GM23338 (cell line): ENCODE data around the gene RHBDF2. TPM values are rescaled to one million over a fixed set of nuclear protein-coding genes. Genes with fewer than 3 reads are reported as not detected.
"Not testable (repeated sequence)": the region's sequence is repeated elsewhere in the genome, so short reads cannot be mapped to it uniquely, and the experiment has no call there.

Experiments used
- ATAC-seq: fragments of 200-7000 bp; cut with Tn5 transposase; 3 replicates; pipeline ENCODE4 v1.9.1; 2020
- DNase-seq: peaks from one replicate; pipeline ENCODE4 v3.0.0-alpha.2; 2015; ENCODE audit warnings: low spot score
- H2AFZ ChIP-seq: fragments of 200-600 bp; sonication (generic); 2 replicates; pipeline ENCODE4 v1.8.0; 2016; ENCODE audit warnings: antibody characterized with exemption, mild to moderate bottlenecking, moderate library complexity
- H3F3A ChIP-seq: fragments of 200-600 bp; sonication (generic); replicated peaks from 2 replicates; pipeline ENCODE4 v1.8.0; 2017; ENCODE audit warnings: antibody characterized with exemption, mixed run types, low read depth
- H3K27ac ChIP-seq: fragments of 200-600 bp; sonication (generic); 2 replicates; pipeline ENCODE4 v1.6.1; 2016; ENCODE audit warnings: low read depth
- H3K27me3 ChIP-seq: fragments of 200-600 bp; sonication (generic); 2 replicates; pipeline ENCODE4 v1.8.0; 2016; ENCODE audit warnings: mild to moderate bottlenecking, mixed run types, moderate library complexity; ENCODE audit not compliant: insufficient read depth
- H3K36me3 ChIP-seq: fragments of 200-600 bp; sonication (generic); 2 replicates; pipeline ENCODE4 v1.8.0; 2016; ENCODE audit warnings: mild to moderate bottlenecking; ENCODE audit not compliant: insufficient read depth
- H3K4me1 ChIP-seq: fragments of 200-600 bp; sonication (generic); 2 replicates; pipeline ENCODE4 v1.8.0; 2016; ENCODE audit warnings: mild to moderate bottlenecking, moderate library complexity; ENCODE audit not compliant: insufficient read depth
- H3K4me2 ChIP-seq: fragments of 200-600 bp; sonication (generic); 2 replicates; pipeline ENCODE4 v1.7.1; 2017; ENCODE audit warnings: mixed run types
- H3K4me3 ChIP-seq: fragments of 200-600 bp; sonication (generic); 2 replicates; pipeline ENCODE4 v1.6.1; 2016; ENCODE audit warnings: mixed run types
- H3K79me2 ChIP-seq: fragments of 200-600 bp; sonication (generic); replicated peaks from 2 replicates; pipeline ENCODE4 v1.8.0; 2017; ENCODE audit warnings: mild to moderate bottlenecking; ENCODE audit not compliant: insufficient read depth
- H3K9me2 ChIP-seq: fragments of 200-600 bp; sonication (generic); 2 replicates; pipeline ENCODE4 v1.8.0; 2017; ENCODE audit not compliant: insufficient read depth
- H4K20me1 ChIP-seq: fragments of 200-600 bp; sonication (generic); replicated peaks from 2 replicates; pipeline ENCODE4 v1.8.0; 2017; ENCODE audit warnings: mild to moderate bottlenecking; ENCODE audit not compliant: insufficient read depth
- H3K27ac Mint-ChIP-seq: 2 replicates; pipeline ENCODE4 v1.8.0; 2020; ENCODE audit warnings: inconsistent platforms, mild to moderate bottlenecking, moderate library complexity, mixed read lengths
- H3K27me3 Mint-ChIP-seq: 3 replicates; pipeline ENCODE4 v1.8.0; 2022; ENCODE audit warnings: low read depth, mild to moderate bottlenecking, moderate library complexity, mixed read lengths, inconsistent platforms; ENCODE audit not compliant: insufficient read depth, poor library complexity
- H3K36me3 Mint-ChIP-seq: 3 replicates; pipeline ENCODE4 v1.8.0; 2021; ENCODE audit warnings: low read depth, mild to moderate bottlenecking, inconsistent platforms, moderate library complexity, mixed read lengths
- H3K4me1 Mint-ChIP-seq: 3 replicates; pipeline ENCODE4 v1.8.0; 2020; ENCODE audit warnings: mild to moderate bottlenecking, inconsistent platforms, mixed read lengths
- H3K4me3 Mint-ChIP-seq: 3 replicates; pipeline ENCODE4 v1.8.0; 2021; ENCODE audit warnings: moderate library complexity, mild to moderate bottlenecking, inconsistent platforms, mixed read lengths
- H3K9me3 Mint-ChIP-seq: 3 replicates; pipeline ENCODE4 v1.8.0; 2020; ENCODE audit warnings: moderate library complexity, mild to moderate bottlenecking, inconsistent platforms, mixed read lengths
- CREB1 ChIP-seq: fragments of 250-450 bp; sonication (Bioruptor Pico); IDR thresholded peaks from 2 replicates; pipeline ENCODE4 v1.5.0; 2020; ENCODE audit warnings: low read depth, mild to moderate bottlenecking, moderate library complexity
- CTCF ChIP-seq, 2 experiments: fragments of 200-600 bp in 1 of 2; sonication (generic) in 1 of 2; conservative IDR thresholded peaks; 2 replicates each; pipeline versions ENCODE4 v1.5.1 to v1.6.1; 2016 to 2017; ENCODE audit warnings: antibody characterized with exemption in 2 of 2, low read depth in 2 of 2, mild to moderate bottlenecking in 2 of 2, moderate library complexity in 1 of 2
- ETS1 ChIP-seq: IDR thresholded peaks from 2 replicates; pipeline ENCODE4 v1.6.1; 2016; ENCODE audit warnings: antibody characterized with exemption
- EZH2 ChIP-seq: fragments of 200-600 bp; sonication (generic); IDR thresholded peaks from one replicate; pipeline ENCODE4 v1.8.0; 2017; ENCODE audit warnings: antibody characterized with exemption, mild to moderate bottlenecking, low read depth; ENCODE audit not compliant: unreplicated experiment
- JUNB ChIP-seq: IDR thresholded peaks from one replicate; pipeline ENCODE4 v1.6.1; 2016; ENCODE audit warnings: antibody characterized with exemption; ENCODE audit not compliant: unreplicated experiment
- NANOG ChIP-seq: IDR thresholded peaks from 2 replicates; pipeline ENCODE4 v1.6.1; 2016; ENCODE audit warnings: antibody characterized with exemption, borderline replicate concordance
- POLR2AphosphoS5 ChIP-seq: IDR thresholded peaks from 2 replicates; pipeline ENCODE4 v1.6.1; 2016; ENCODE audit warnings: antibody characterized with exemption, low read depth
- STAT1 ChIP-seq: IDR thresholded peaks from one replicate; pipeline ENCODE4 v1.6.1; 2016; ENCODE audit warnings: antibody characterized with exemption; ENCODE audit not compliant: unreplicated experiment
- ZNF331 ChIP-seq: fragments of 250-450 bp; sonication (Bioruptor Pico); IDR thresholded peaks from 2 replicates; pipeline ENCODE4 v1.5.0; 2020; ENCODE audit warnings: low read depth, mild to moderate bottlenecking, moderate library complexity
- ZNF462 ChIP-seq: fragments of 250-450 bp; sonication (Bioruptor Pico); IDR thresholded peaks from 2 replicates; pipeline ENCODE4 v1.5.0; 2020; ENCODE audit warnings: mild to moderate bottlenecking, moderate library complexity
- polyA plus RNA-seq: library from polyadenylated mRNA; unstranded; fragments of >200 nt; fragmentation: Nextera tagmentation; extraction: Ambion mirVana; gene quantifications from 2 replicates; pipeline ENCODE4 v1.2.1, GENCODE V29; 2016
- total RNA-seq: library from RNA; depleted of rRNA; stranded (reverse); fragments of >200 nt; shearing (Covaris generic); gene quantifications from 2 replicates; pipeline ENCODE4 v1.2.3, GENCODE V29; 2014

RHBDF2 gene
- total and polyA plus RNA-seq, 2 experiments from 2014 or later, result 9.4 to 29.5 TPM

GRCh38 chr17:76510831-76511244 lies 9.6 kb upstream of the RHBDF2 start (continued):
- TF ChIP-seq ZNF462 (CRISPR knock-in tag), result no peak
- no peak for TF ChIP-seq STAT1
- TF ChIP-seq NANOG, result no peak
- TF ChIP-seq EZH2, result no peak
- TF ChIP-seq POLR2AphosphoS5, result no peak
- no peak for TF ChIP-seq ETS1
- TF ChIP-seq CREB1 (CRISPR knock-in tag), result no peak
- TF ChIP-seq ZNF331, result no peak
- no peak for TF ChIP-seq CTCF (conservative IDR thresholded peaks at IDR 0.05; ENCODE audit: low read depth in 2 of 2)
- TF ChIP-seq JUNB, result no peak

GRCh38 chr17:76508472-76509063 lies 7.3 kb upstream of the RHBDF2 start:
- H3K36me3 Mint-ChIP-seq, H3K4me1 ChIP-seq, H3K4me2 ChIP-seq, DNase-seq, H3K27me3 ChIP-seq, H2AFZ ChIP-seq, H3K79me2 ChIP-seq, H3K27ac ChIP-seq, H3K27ac Mint-ChIP-seq, H4K20me1 ChIP-seq, H3K4me3 ChIP-seq, H3K9me2 ChIP-seq, H3F3A ChIP-seq, H3K4me1 Mint-ChIP-seq, ATAC-seq, H3K9me3 Mint-ChIP-seq, H3K4me3 Mint-ChIP-seq, H3K36me3 ChIP-seq: not testable (repeated sequence)
- peaks cover 13% of the 10 kb centered on the region for H3K27me3 Mint-ChIP-seq
